Measurements from ENCODE around the gene RPS3. TPM values are rescaled to one million over a fixed set of nuclear protein-coding genes. Genes with fewer than 3 reads are reported as not detected.

The RPS3 gene
- total and polyA plus RNA-seq, 2 experiments from 2014 or later = 1,745 to 2,793 TPM

GRCh38 chr11:75351541-75351790 lies 47.9 kb upstream of the RPS3 start, which contains the start of gene ARRB1:
TSS of gene ARRB1 (minus strand) at chr11:75351661. CDS start at chr11:75351607, 54 bp downstream.
- ATAC-seq (peak; percentile 37), DNase-seq (ENCODE audit: low spot score) (peak; percentile 66)
- H3K79me2 ChIP-seq (replicated peaks; ENCODE audit: insufficient read depth) = no peaks in the 10 kb centered on the region
- H2AFZ ChIP-seq = peak within 1 kb of the TSS; percentile 74; the same call in 1 of the 2 replicates
- Mint-ChIP-seq H3K4me3 (peak within 1 kb of the TSS; percentile 83), H3K36me3 (ENCODE audit: low read depth) (peaks cover 31% of the 10 kb centered on the region), H3K9me3 (no peaks in the 10 kb centered on the region; the same call in 2 of the 3 replicates), H3K27ac (peak within 1 kb of the TSS; percentile 82), H3K27me3 (ENCODE audit: insufficient read depth, low read depth, poor library complexity) (peaks cover 23% of the 10 kb centered on the region), H3K4me1 (peaks cover 58% of the 10 kb centered on the region)
- H3K4me2 ChIP-seq = peak within 1 kb of the TSS; percentile 86
- H4K20me1 ChIP-seq (replicated peaks; ENCODE audit: insufficient read depth) = no peaks in the 10 kb centered on the region
- TF ChIP-seq CREB1 (CRISPR knock-in tag; IDR thresholded peaks at IDR 0.05; ENCODE audit: low read depth) (0 out of 2 replicates have a peak, but pooled peaks have one; percentile 16), POLR2AphosphoS5 (IDR thresholded peaks at IDR 0.05; ENCODE audit: low read depth) (no peak)
- peaks cover 14% of the 10 kb centered on the region for H3K27me3 ChIP-seq (ENCODE audit: insufficient read depth)
- peaks cover 32% of the 10 kb centered on the region for H3K4me1 ChIP-seq (ENCODE audit: insufficient read depth)
- no peaks in the 10 kb centered on the region for H3K36me3 ChIP-seq (ENCODE audit: insufficient read depth)
- no peaks in the 10 kb centered on the region for H3K9me2 ChIP-seq (ENCODE audit: insufficient read depth)
- H3K27ac ChIP-seq (ENCODE audit: low read depth) = no peak within 1 kb of the TSS
- H3F3A ChIP-seq (replicated peaks; ENCODE audit: low read depth) = no peaks in the 10 kb centered on the region
- peak within 1 kb of the TSS; percentile 72 for H3K4me3 ChIP-seq

DNA sequence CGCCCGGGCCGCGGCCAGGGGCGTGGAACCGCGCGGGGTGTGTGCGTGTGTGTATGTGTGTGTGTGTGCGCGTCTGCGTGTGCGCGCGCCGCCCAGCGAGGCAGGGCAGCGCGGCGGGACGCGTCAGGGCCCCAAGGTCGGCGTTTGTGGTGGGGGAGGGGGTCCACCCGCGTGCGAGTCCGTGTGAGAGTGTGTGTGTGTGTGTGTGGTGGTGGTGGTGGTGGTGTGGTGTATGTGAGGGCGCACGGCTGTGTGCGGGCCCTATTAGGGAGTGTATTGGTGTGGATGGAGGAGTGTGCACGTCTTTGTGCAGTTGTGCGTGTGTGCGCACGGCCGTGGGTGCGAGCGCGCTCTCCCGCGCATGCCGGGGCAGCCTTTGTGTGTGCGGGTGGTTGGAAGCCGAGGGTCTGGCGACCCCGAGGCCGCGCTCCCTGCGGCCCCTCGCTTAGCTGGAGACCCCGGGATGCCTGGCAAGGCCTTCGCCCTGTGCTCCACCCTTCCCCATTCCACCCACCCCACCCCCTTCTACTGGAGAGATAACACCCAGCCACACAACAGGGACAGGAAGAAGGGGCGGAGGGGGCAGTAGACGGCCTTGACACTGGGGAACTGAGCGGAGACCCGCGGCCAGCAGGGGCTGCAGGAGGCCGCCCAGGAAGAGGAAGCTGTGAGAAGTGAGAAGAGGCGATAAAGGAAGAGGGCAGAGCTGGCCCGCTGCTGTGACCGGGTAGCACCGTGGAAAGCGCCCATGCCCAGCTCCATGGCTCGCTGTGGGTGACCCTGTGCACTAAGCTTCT lies 47.3 kb upstream of the RPS3 start:
- Histone ChIP-seq H3K27ac (ENCODE audit: low read depth) (no peak overlapping the region), H3K4me3 (peak overlapping the region; percentile 72), H3K79me2 (replicated peaks; ENCODE audit: insufficient read depth) (no peaks in the 10 kb centered on the region), H3K9me2 (ENCODE audit: insufficient read depth) (no peaks in the 10 kb centered on the region), H3F3A (replicated peaks; ENCODE audit: low read depth) (no peaks in the 10 kb centered on the region), H3K4me2 (peak overlapping the region; percentile 86), H4K20me1 (replicated peaks; ENCODE audit: insufficient read depth) (no peaks in the 10 kb centered on the region), H3K4me1 (ENCODE audit: insufficient read depth) (peaks cover 32% of the 10 kb centered on the region), H3K27me3 (ENCODE audit: insufficient read depth) (peaks cover 14% of the 10 kb centered on the region), H3K36me3 (ENCODE audit: insufficient read depth) (no peaks in the 10 kb centered on the region), H2AFZ (0 out of 2 replicates have a peak overlapping the region, but pooled peaks have one; percentile 52)
- TF ChIP-seq CTCF (conservative IDR thresholded peaks at IDR 0.05; ENCODE audit: low read depth in 2 of 2) = peak in 1 of 2 experiments; percentile 23; a peak in 2 of 4 replicates
- no peak for TF ChIP-seq EZH2 (IDR thresholded peaks at IDR 0.05; ENCODE audit: low read depth, unreplicated experiment)
- TF ChIP-seq POLR2AphosphoS5 (IDR thresholded peaks at IDR 0.05; ENCODE audit: low read depth) = 0 out of 2 replicates have a peak, but pooled peaks have one; percentile 6
- ATAC-seq (peak; percentile 67), DNase-seq (ENCODE audit: low spot score) (peak; percentile 82)
- peak overlapping the region; percentile 83 for H3K4me3 Mint-ChIP-seq
- peaks cover 26% of the 10 kb centered on the region for H3K36me3 Mint-ChIP-seq (ENCODE audit: low read depth)
- H3K4me1 Mint-ChIP-seq = peaks cover 57% of the 10 kb centered on the region
- H3K27ac Mint-ChIP-seq = no peak overlapping the region
- H3K27me3 Mint-ChIP-seq (ENCODE audit: insufficient read depth, low read depth, poor library complexity) = peaks cover 23% of the 10 kb centered on the region
- H3K9me3 Mint-ChIP-seq = no peaks in the 10 kb centered on the region; the same call in 2 of the 3 replicates

- Histone ChIP-seq H4K20me1 (replicated peaks; ENCODE audit: insufficient read depth) (no peaks in the 10 kb centered on the region), H3K27me3 (ENCODE audit: insufficient read depth) (peaks cover 14% of the 10 kb centered on the region), H3K9me2 (ENCODE audit: insufficient read depth) (no peaks in the 10 kb centered on the region), H3K4me2 (peak overlapping the region; percentile 86), H3K36me3 (ENCODE audit: insufficient read depth) (no peaks in the 10 kb centered on the region), H2AFZ (0 out of 2 replicates have a peak overlapping the region, but pooled peaks have one; percentile 52), H3K79me2 (replicated peaks; ENCODE audit: insufficient read depth) (no peaks in the 10 kb centered on the region), H3K27ac (ENCODE audit: low read depth) (no peak overlapping the region), H3K4me3 (peak overlapping the region; percentile 72), H3K4me1 (ENCODE audit: insufficient read depth) (peaks cover 31% of the 10 kb centered on the region), H3F3A (replicated peaks; ENCODE audit: low read depth) (no peaks in the 10 kb centered on the region)
- Mint-ChIP-seq H3K9me3 (no peaks in the 10 kb centered on the region; the same call in 2 of the 3 replicates), H3K4me1 (peaks cover 51% of the 10 kb centered on the region), H3K4me3 (peak overlapping the region; percentile 83), H3K27ac (no peak overlapping the region), H3K27me3 (ENCODE audit: insufficient read depth, low read depth, poor library complexity) (peaks cover 23% of the 10 kb centered on the region), H3K36me3 (ENCODE audit: low read depth) (peaks cover 23% of the 10 kb centered on the region)
- no peak for DNase-seq (ENCODE audit: low spot score)
- ATAC-seq = no peak
- TF ChIP-seq STAT1 (IDR thresholded peaks at IDR 0.05; ENCODE audit: unreplicated experiment) = no peak
- TF ChIP-seq ZNF331 (CRISPR knock-in tag; IDR thresholded peaks at IDR 0.05; ENCODE audit: low read depth) = no peak
- TF ChIP-seq CREB1 (CRISPR knock-in tag; IDR thresholded peaks at IDR 0.05; ENCODE audit: low read depth) = no peak
- no peak for TF ChIP-seq ETS1 (IDR thresholded peaks at IDR 0.05)
- TF ChIP-seq CTCF (conservative IDR thresholded peaks at IDR 0.05; ENCODE audit: low read depth in 2 of 2) = no peak
- no peak for TF ChIP-seq ZNF114 (CRISPR knock-in tag; IDR thresholded peaks at IDR 0.05)
- no peak for TF ChIP-seq JUNB (IDR thresholded peaks at IDR 0.05; ENCODE audit: unreplicated experiment)
- no peak for TF ChIP-seq NANOG (IDR thresholded peaks at IDR 0.05; ENCODE audit: borderline replicate concordance)
- no peak for TF ChIP-seq EZH2 (IDR thresholded peaks at IDR 0.05; ENCODE audit: low read depth, unreplicated experiment)
- TF ChIP-seq POLR2AphosphoS5 (IDR thresholded peaks at IDR 0.05; ENCODE audit: low read depth) = no peak
These were observed 46.6 kb upstream of the RPS3 start for GRCh38 chr11:75352588-75353206.
